Liver (tissue), 9 donors: ENCODE data around the gene IP6K1. TPM values are rescaled to one million over a fixed set of nuclear protein-coding genes. Genes with fewer than 3 reads are reported as not detected.

ENCODE experiments used
- DNase-seq: peaks from one replicate; pipeline ENCODE4 v3.0.0-alpha.2; 2017; ENCODE audit warnings: low spot score
- H3K27ac ChIP-seq, 2 donors: one replicate each; pipeline ENCODE4 v1.7.0; 2013; ENCODE audit warnings: inconsistent platforms in 2 of 2, low read length in 2 of 2, control low read depth in 1 of 2, low read depth in 1 of 2, mild to moderate bottlenecking in 1 of 2
- H3K27me3 ChIP-seq, 4 donors: one replicate each; pipeline versions ENCODE4 v1.6.1 to v1.7.0; 2013; ENCODE audit warnings: low read length in 3 of 4, inconsistent platforms in 1 of 4, mild to moderate bottlenecking in 1 of 4, moderate library complexity in 1 of 4; ENCODE audit not compliant: control insufficient read depth in 4 of 4, insufficient read depth in 4 of 4
- H3K36me3 ChIP-seq, 4 donors: one replicate each; pipeline versions ENCODE4 v1.6.1 to v1.7.0; 2013; ENCODE audit warnings: low read length in 3 of 4, mild to moderate bottlenecking in 3 of 4, low read depth in 1 of 4, moderate library complexity in 1 of 4; ENCODE audit not compliant: control insufficient read depth in 4 of 4, insufficient read depth in 3 of 4
- H3K4me1 ChIP-seq, 4 donors: one replicate each; pipeline versions ENCODE4 v1.6.1 to v1.7.0; 2013; ENCODE audit warnings: low read length in 3 of 4, mild to moderate bottlenecking in 3 of 4, moderate library complexity in 1 of 4; ENCODE audit not compliant: control insufficient read depth in 4 of 4, insufficient read depth in 4 of 4
- H3K4me3 ChIP-seq, 3 donors: one replicate each; pipeline versions ENCODE4 v1.6.1 to v1.7.0; 2013; ENCODE audit warnings: low read length in 3 of 3, control low read depth in 1 of 3, low read depth in 1 of 3, mild to moderate bottlenecking in 1 of 3
- H3K9ac ChIP-seq, 2 donors: one replicate each; pipeline ENCODE4 v1.7.0; 2013; ENCODE audit warnings: low read length in 2 of 2, mild to moderate bottlenecking in 2 of 2, moderate library complexity in 2 of 2, control low read depth in 1 of 2, low read depth in 1 of 2
- H3K9me3 ChIP-seq, 4 donors: one replicate each; pipeline versions ENCODE4 v1.6.1 to v1.7.0; 2013; ENCODE audit warnings: low read length in 3 of 4; ENCODE audit not compliant: control insufficient read depth in 4 of 4
- EGR1 ChIP-seq, 2 donors: IDR thresholded peaks; 2 replicates each; pipeline ENCODE4 v1.6.1; 2016 to 2018; ENCODE audit warnings: antibody characterized with exemption in 2 of 2, low read depth in 2 of 2
- FOXA1 ChIP-seq: IDR thresholded peaks from 2 replicates; pipeline ENCODE4 v1.6.1; 2016; ENCODE audit warnings: antibody characterized with exemption
- FOXA2 ChIP-seq: IDR thresholded peaks from 2 replicates; pipeline ENCODE4 v1.6.1; 2016; ENCODE audit warnings: antibody characterized with exemption
- GABPA ChIP-seq, 2 donors: IDR thresholded peaks in 1 of 2; conservative IDR thresholded peaks in 1 of 2; 2 replicates each; pipeline ENCODE4 v1.6.1; 2016; ENCODE audit warnings: antibody characterized with exemption in 2 of 2, mild to moderate bottlenecking in 1 of 2, moderate library complexity in 1 of 2
- HNF4G ChIP-seq: IDR thresholded peaks from 2 replicates; pipeline ENCODE4 v1.6.1; 2016; ENCODE audit warnings: antibody characterized with exemption
- JUND ChIP-seq, 2 donors: IDR thresholded peaks; 2 replicates each; pipeline ENCODE4 v1.6.1; 2016; ENCODE audit warnings: antibody characterized with exemption in 2 of 2
- NR2F2 ChIP-seq: IDR thresholded peaks from 2 replicates; pipeline ENCODE4 v1.6.1; 2016; ENCODE audit warnings: antibody characterized with exemption
- RAD21 ChIP-seq, 2 donors: IDR thresholded peaks; 2 replicates each; pipeline ENCODE4 v1.6.1; 2016; ENCODE audit warnings: antibody characterized with exemption in 2 of 2, mild to moderate bottlenecking in 2 of 2
- RXRA ChIP-seq, 2 donors: IDR thresholded peaks; 2 replicates each; pipeline ENCODE4 v1.6.1; 2017 to 2018; ENCODE audit warnings: antibody characterized with exemption in 2 of 2, mild to moderate bottlenecking in 1 of 2
- SP1 ChIP-seq: IDR thresholded peaks from 2 replicates; pipeline ENCODE4 v1.6.1; 2018; ENCODE audit warnings: antibody characterized with exemption, mild to moderate bottlenecking
- TAF1 ChIP-seq: conservative IDR thresholded peaks from 2 replicates; pipeline ENCODE4 v1.6.1; 2016; ENCODE audit warnings: antibody characterized with exemption, mild to moderate bottlenecking
- YY1 ChIP-seq: IDR thresholded peaks from 2 replicates; pipeline ENCODE4 v1.6.1; 2016; ENCODE audit warnings: antibody characterized with exemption, mild to moderate bottlenecking
- WGBS: extraction: QIAGEN DNeasy Blood & Tissue Kit; methylation state at CpG from one replicate; pipeline ENCODE4 v1.1.7; 2013; 5-methylcytosine and 5-hydroxymethylcytosine counted together
- polyA plus RNA-seq, 2 donors: library from polyadenylated mRNA; stranded (reverse) in 1 of 2; unstranded in 1 of 2; fragments of 200-250 nt in 1 of 2; fragments of >200 nt in 1 of 2; fragmentation: Nextera tagmentation in 1 of 2; extraction: Ambion mirVana in 1 of 2; gene quantifications; one replicate each; pipeline versions ENCODE4 v1.2.1 to v1.2.3, GENCODE V29; 2013 to 2015
- total RNA-seq, 2 donors: library from RNA; depleted of rRNA; stranded (reverse); fragments of >200 nt; gene quantifications; one replicate each; pipeline ENCODE4 v1.2.3, GENCODE V29; 2014
- TF ChIP-seq, protein P1 (sequence below): IDR thresholded peaks from 2 replicates; pipeline ENCODE4 v1.6.1; 2016; ENCODE audit warnings: antibody characterized with exemption
- TF ChIP-seq, protein P2 (sequence below): IDR thresholded peaks from 2 replicates; pipeline ENCODE4 v1.6.1; 2016; ENCODE audit warnings: antibody characterized with exemption
- TF ChIP-seq, protein P3 (sequence below): IDR thresholded peaks from 2 replicates; pipeline ENCODE4 v1.6.1; 2016; ENCODE audit warnings: antibody characterized with exemption, mild to moderate bottlenecking
- TF ChIP-seq, protein P4 (sequence below): IDR thresholded peaks from 2 replicates; pipeline ENCODE4 v1.6.1; 2016; ENCODE audit warnings: antibody characterized with exemption
- TF ChIP-seq, protein P5 (sequence below): fragments of 150-350 bp; IDR thresholded peaks from 2 replicates; pipeline ENCODE4 v1.5.1; 2017; ENCODE audit warnings: improper control_type of control experiment, low read depth, low read length; ENCODE audit not compliant: missing input control
- donor health status: healthy.
- donor health status: healthy.
- donor health status: healthy.
- donor health status: healthy.
- donor health status: healthy.

Gene IP6K1
- total and polyA plus RNA-seq, 4 donors: 6.6 to 32.3 (median 18.1) TPM

DNA sequence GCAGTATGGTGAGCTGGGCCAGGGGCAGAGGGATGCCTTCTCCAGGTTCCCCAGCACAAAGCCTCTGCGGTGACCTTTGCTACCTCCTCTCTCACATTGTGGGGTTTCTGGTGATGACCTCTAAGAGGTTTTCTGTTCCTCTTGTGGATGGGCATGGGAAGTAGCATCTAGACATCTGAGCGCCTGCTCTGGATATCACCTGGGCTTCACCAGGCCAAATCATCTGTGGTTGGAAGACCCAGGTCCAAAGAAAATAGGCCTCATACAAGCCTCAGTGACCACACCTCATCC, 105.2 kb downstream of the IP6K1 start:
- no peaks in the 10 kb centered on the region for H3K9me3 ChIP-seq
- peaks cover 17 to 78% (median 57%) of the 10 kb centered on the region in 4 donors for H3K36me3 ChIP-seq
- no peaks in the 10 kb centered on the region for H3K27me3 ChIP-seq
- peaks cover 0 to 5% (median 2%) of the 10 kb centered on the region in 4 donors for H3K4me1 ChIP-seq
- no peak overlapping the region for H3K9ac ChIP-seq
- 98% methylated on average over 2 of the region's 2 CpGs for WGBS
- TF ChIP-seq HNF4G: no peak
- no peak for TF ChIP-seq SP1
- TF ChIP-seq FOXA2: no peak
- TF ChIP-seq, protein P1, sequence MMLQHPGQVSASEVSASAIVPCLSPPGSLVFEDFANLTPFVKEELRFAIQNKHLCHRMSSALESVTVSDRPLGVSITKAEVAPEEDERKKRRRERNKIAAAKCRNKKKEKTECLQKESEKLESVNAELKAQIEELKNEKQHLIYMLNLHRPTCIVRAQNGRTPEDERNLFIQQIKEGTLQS: no peak
- no peak for TF ChIP-seq GABPA (IDR thresholded peaks at IDR 0.05 in 1 of 2, conservative IDR thresholded peaks at IDR 0.05 in 1 of 2)
- TF ChIP-seq, protein P2, sequence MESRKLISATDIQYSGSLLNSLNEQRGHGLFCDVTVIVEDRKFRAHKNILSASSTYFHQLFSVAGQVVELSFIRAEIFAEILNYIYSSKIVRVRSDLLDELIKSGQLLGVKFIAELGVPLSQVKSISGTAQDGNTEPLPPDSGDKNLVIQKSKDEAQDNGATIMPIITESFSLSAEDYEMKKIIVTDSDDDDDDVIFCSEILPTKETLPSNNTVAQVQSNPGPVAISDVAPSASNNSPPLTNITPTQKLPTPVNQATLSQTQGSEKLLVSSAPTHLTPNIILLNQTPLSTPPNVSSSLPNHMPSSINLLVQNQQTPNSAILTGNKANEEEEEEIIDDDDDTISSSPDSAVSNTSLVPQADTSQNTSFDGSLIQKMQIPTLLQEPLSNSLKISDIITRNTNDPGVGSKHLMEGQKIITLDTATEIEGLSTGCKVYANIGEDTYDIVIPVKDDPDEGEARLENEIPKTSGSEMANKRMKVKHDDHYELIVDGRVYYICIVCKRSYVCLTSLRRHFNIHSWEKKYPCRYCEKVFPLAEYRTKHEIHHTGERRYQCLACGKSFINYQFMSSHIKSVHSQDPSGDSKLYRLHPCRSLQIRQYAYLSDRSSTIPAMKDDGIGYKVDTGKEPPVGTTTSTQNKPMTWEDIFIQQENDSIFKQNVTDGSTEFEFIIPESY: no peak
- TF ChIP-seq RAD21 (IDR thresholded peaks at IDR 0.05): no peak
- TF ChIP-seq FOXA1: no peak
- TF ChIP-seq JUND (IDR thresholded peaks at IDR 0.05): no peak
- no peak for TF ChIP-seq NR2F2
- no peak for TF ChIP-seq YY1
- TF ChIP-seq, protein P3, sequence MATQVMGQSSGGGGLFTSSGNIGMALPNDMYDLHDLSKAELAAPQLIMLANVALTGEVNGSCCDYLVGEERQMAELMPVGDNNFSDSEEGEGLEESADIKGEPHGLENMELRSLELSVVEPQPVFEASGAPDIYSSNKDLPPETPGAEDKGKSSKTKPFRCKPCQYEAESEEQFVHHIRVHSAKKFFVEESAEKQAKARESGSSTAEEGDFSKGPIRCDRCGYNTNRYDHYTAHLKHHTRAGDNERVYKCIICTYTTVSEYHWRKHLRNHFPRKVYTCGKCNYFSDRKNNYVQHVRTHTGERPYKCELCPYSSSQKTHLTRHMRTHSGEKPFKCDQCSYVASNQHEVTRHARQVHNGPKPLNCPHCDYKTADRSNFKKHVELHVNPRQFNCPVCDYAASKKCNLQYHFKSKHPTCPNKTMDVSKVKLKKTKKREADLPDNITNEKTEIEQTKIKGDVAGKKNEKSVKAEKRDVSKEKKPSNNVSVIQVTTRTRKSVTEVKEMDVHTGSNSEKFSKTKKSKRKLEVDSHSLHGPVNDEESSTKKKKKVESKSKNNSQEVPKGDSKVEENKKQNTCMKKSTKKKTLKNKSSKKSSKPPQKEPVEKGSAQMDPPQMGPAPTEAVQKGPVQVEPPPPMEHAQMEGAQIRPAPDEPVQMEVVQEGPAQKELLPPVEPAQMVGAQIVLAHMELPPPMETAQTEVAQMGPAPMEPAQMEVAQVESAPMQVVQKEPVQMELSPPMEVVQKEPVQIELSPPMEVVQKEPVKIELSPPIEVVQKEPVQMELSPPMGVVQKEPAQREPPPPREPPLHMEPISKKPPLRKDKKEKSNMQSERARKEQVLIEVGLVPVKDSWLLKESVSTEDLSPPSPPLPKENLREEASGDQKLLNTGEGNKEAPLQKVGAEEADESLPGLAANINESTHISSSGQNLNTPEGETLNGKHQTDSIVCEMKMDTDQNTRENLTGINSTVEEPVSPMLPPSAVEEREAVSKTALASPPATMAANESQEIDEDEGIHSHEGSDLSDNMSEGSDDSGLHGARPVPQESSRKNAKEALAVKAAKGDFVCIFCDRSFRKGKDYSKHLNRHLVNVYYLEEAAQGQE: no peak
- TF ChIP-seq, protein P4, sequence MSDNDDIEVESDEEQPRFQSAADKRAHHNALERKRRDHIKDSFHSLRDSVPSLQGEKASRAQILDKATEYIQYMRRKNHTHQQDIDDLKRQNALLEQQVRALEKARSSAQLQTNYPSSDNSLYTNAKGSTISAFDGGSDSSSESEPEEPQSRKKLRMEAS: no peak
- TF ChIP-seq EGR1 (IDR thresholded peaks at IDR 0.05; ENCODE audit: low read depth in 2 of 2): no peak
- TF ChIP-seq RXRA (IDR thresholded peaks at IDR 0.05): no peak
- TF ChIP-seq TAF1: no peak
- H3K4me3 ChIP-seq: no peak overlapping the region
- no peak overlapping the region for H3K27ac ChIP-seq
- DNase-seq: no peak

DNA sequence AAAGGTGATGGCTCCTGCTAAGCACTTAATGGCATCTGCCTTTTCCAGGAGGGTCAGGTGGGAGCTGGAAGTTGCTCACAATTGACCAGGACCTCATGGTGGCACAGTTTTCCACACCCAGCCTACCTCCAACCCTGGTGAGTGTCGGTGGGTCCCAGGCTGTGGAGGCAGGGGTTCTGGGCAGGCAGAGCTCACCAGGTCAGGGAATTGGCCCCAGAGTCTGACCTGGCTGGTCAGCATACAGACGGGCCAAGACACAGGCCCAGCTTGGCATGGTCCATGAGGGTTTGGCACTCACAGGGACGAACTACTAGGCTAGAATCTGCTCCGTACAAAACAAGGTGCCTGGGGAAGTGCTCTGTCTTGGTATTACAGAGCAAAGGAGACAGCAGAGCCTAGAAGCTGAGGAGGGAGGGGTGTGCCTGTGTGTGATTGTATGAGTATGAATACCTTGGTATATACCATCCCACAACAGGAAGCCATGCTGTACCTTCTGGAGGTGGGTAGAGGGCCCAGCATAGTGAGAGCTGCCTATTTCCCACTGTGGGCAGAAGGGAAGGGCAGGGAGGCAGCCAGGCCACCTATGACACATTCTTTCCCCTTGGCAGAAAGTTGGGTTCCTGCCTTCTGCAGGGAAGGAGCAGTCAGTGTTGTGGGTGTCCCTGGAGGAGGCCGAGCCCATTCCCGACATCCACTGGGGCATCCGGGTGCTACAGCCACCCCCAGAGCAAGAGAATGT, 105.7 kb downstream of the IP6K1 start:
- Histone ChIP-seq H3K4me1 (peaks cover 0 to 6% (median 3%) of the 10 kb centered on the region in 4 donors), H3K9ac (no peak overlapping the region), H3K36me3 (peaks cover 22 to 78% (median 58%) of the 10 kb centered on the region in 4 donors), H3K27ac (no peak overlapping the region), H3K4me3 (no peak overlapping the region), H3K27me3 (no peaks in the 10 kb centered on the region), H3K9me3 (no peaks in the 10 kb centered on the region)
- 73% methylated on average over 7 of the region's 7 CpGs for WGBS
- no peak for DNase-seq
- TF ChIP-seq NR2F2 (no peak), EGR1 (IDR thresholded peaks at IDR 0.05; ENCODE audit: low read depth in 2 of 2) (no peak), FOXA2 (no peak), RAD21 (IDR thresholded peaks at IDR 0.05) (no peak), RXRA (IDR thresholded peaks at IDR 0.05) (no peak), YY1 (no peak)
- TF ChIP-seq, protein P2: no peak
- TF ChIP-seq, protein P4: no peak
- TF ChIP-seq, protein P3: no peak
- TF ChIP-seq, protein P5, sequence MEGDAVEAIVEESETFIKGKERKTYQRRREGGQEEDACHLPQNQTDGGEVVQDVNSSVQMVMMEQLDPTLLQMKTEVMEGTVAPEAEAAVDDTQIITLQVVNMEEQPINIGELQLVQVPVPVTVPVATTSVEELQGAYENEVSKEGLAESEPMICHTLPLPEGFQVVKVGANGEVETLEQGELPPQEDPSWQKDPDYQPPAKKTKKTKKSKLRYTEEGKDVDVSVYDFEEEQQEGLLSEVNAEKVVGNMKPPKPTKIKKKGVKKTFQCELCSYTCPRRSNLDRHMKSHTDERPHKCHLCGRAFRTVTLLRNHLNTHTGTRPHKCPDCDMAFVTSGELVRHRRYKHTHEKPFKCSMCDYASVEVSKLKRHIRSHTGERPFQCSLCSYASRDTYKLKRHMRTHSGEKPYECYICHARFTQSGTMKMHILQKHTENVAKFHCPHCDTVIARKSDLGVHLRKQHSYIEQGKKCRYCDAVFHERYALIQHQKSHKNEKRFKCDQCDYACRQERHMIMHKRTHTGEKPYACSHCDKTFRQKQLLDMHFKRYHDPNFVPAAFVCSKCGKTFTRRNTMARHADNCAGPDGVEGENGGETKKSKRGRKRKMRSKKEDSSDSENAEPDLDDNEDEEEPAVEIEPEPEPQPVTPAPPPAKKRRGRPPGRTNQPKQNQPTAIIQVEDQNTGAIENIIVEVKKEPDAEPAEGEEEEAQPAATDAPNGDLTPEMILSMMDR: no peak
